SK-N-MC (cell line): Measurements from ENCODE around the gene PATZ1.

Experiments
- FOXP2 ChIP-seq: optimal IDR thresholded peaks from 2 replicates; pipeline ENCODE3; 2011; ENCODE audit warnings: mild to moderate bottlenecking, moderate library complexity; ENCODE audit not compliant: insufficient read depth; ENCODE audit errors: extremely low read length, control extremely low read depth
- POLR2AphosphoS5 ChIP-seq: IDR thresholded peaks from 2 replicates; pipeline ENCODE4 v1.6.1; 2012; ENCODE audit warnings: mild to moderate bottlenecking, low read depth, low read length, borderline replicate concordance

DNA sequence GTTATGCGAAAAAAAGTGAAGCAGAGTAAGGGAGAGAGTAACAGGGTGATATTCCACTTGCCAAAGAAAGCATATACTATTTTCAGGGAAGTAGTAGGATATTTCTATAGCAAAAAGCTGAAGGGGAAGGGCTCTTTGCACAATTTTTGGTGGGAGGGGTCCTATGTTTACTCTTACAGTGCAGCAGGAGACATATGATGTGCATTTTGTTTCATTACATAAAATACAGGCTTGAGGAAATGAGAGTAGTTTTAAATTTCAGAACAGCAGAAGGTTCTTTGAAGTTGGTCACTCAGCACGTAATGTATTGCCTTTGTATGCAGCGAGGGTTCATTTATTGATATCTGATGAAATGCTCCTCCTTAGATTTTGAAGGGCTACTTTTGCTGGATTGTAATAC is 50.8 kb downstream of the PATZ1 start:
- TF ChIP-seq FOXP2 (no peak), POLR2AphosphoS5 (no peak)
